Measurements from ENCODE around the gene RFX7.

- TF ChIP-seq CTCF (IDR thresholded peaks at IDR 0.05): no peak
- no peak for TF ChIP-seq POLR2A (IDR thresholded peaks at IDR 0.05)
Measured at GRCh38 chr15:56227780-56228179, 15.9 kb downstream of the RFX7 start.
